HepG2 (cell line): ENCODE data around the gene METTL26. TPM values are rescaled to one million over a fixed set of nuclear protein-coding genes. Genes with fewer than 3 reads are reported as not detected.
A peak's percentile ranks its signal among the peaks of the same experiment; 100 is the strongest.

Experiments
- ERF ChIP-seq: IDR thresholded peaks from 2 replicates; pipeline ENCODE4 v1.6.1; 2018; ENCODE audit warnings: missing biosample characterization, missing genetic modification reagents
- KLF6 ChIP-seq: IDR thresholded peaks from 2 replicates; pipeline ENCODE4 v1.8.0; 2016; ENCODE audit warnings: missing biosample characterization, missing genetic modification reagents
- NR2F1 ChIP-seq, 2 experiments: fragments of 450-650 bp in 1 of 2; formaldehyde crosslinking in 1 of 2; IDR thresholded peaks; 2 replicates each; pipeline versions ENCODE4 v1.5.0 to v1.6.1; 2016 to 2020; ENCODE audit warnings: mild to moderate bottlenecking in 1 of 2, missing compliant biosample characterization in 1 of 2, missing genetic modification reagents in 1 of 2, moderate library complexity in 1 of 2
- REPIN1 ChIP-seq: sonication (generic); formaldehyde crosslinking; IDR thresholded peaks from 2 replicates; pipeline ENCODE4 v1.8.0; 2022; ENCODE audit warnings: missing genetic modification reagents, low read depth, mild to moderate bottlenecking, borderline replicate concordance
- SATB2 ChIP-seq: sonication (generic); formaldehyde crosslinking; IDR thresholded peaks from 2 replicates; pipeline ENCODE4 v1.5.0; 2020; ENCODE audit warnings: missing genetic modification reagents
- SP2 ChIP-seq: sonication (generic); formaldehyde crosslinking; IDR thresholded peaks from 2 replicates; pipeline ENCODE4 v1.5.1; 2020; ENCODE audit warnings: mild to moderate bottlenecking, missing genetic modification reagents
- ZNF331 ChIP-seq: sonication (generic); formaldehyde crosslinking; IDR thresholded peaks from 2 replicates; pipeline ENCODE4 v1.4.0; 2020; ENCODE audit warnings: missing genetic modification reagents
- ZNF550 ChIP-seq: sonication (generic); formaldehyde crosslinking; IDR thresholded peaks from 2 replicates; pipeline ENCODE4 v1.4.0; 2020; ENCODE audit warnings: mild to moderate bottlenecking, missing genetic modification reagents, borderline replicate concordance
- ZNF674 ChIP-seq: sonication (generic); formaldehyde crosslinking; IDR thresholded peaks from 2 replicates; pipeline ENCODE4 v1.5.0; 2020; ENCODE audit warnings: low read depth, mild to moderate bottlenecking, missing genetic modification reagents
- ZNF879 ChIP-seq: sonication (generic); formaldehyde crosslinking; IDR thresholded peaks from 2 replicates; pipeline ENCODE4 v1.8.1; 2023; ENCODE audit warnings: missing genetic modification reagents
- polyA plus RNA-seq, 8 experiments: library from polyadenylated mRNA; depleted of rRNA in 3 of 8; stranded (reverse) in 7 of 8; unstranded in 1 of 8; fragments of >200 nt; fragmentation: Illumina TruSeq in 4 of 8; extraction: Trizol in 4 of 8; gene quantifications; 2 replicates each; pipeline versions ENCODE4 v1.2.1 to v1.2.3, GENCODE V29; 2011 to 2016; ENCODE audit warnings: low read depth in 4 of 8, missing spikeins in 1 of 8, mixed read lengths in 1 of 8; ENCODE audit not compliant: insufficient read depth in 1 of 8
- total RNA-seq, 5 experiments: library from RNA; depleted of rRNA; stranded (reverse); fragments of >200 nt; fragmentation: Illumina TruSeq; extraction: Trizol; gene quantifications; 2 replicates each; pipeline ENCODE4 v1.2.3, GENCODE V29; 2016; ENCODE audit warnings: low read depth in 1 of 5
- TF ChIP-seq, protein P1 (sequence below): sonication (generic); formaldehyde crosslinking; IDR thresholded peaks from 2 replicates; pipeline ENCODE4 v1.4.0; 2020; ENCODE audit warnings: missing genetic modification reagents
- TF ChIP-seq, protein P2 (sequence below), 2 experiments: sonication (generic) in 1 of 2; formaldehyde crosslinking in 1 of 2; IDR thresholded peaks; 2 replicates each; pipeline versions ENCODE4 v1.4.0 to v1.6.1; 2018 to 2020; ENCODE audit warnings: missing genetic modification reagents in 2 of 2, borderline replicate concordance in 1 of 2, low read depth in 1 of 2, mild to moderate bottlenecking in 1 of 2, missing biosample characterization in 1 of 2
- TF ChIP-seq, protein P3 (sequence below): sonication (generic); formaldehyde crosslinking; conservative IDR thresholded peaks from 2 replicates; pipeline ENCODE4 v1.4.0; 2020; ENCODE audit warnings: missing genetic modification reagents
- TF ChIP-seq, protein P4 (sequence below): sonication (generic); formaldehyde crosslinking; IDR thresholded peaks from 2 replicates; pipeline ENCODE4 v1.4.0; 2020; ENCODE audit warnings: mild to moderate bottlenecking, missing genetic modification reagents
- TF ChIP-seq, protein P5 (sequence below): sonication (generic); formaldehyde crosslinking; IDR thresholded peaks from 2 replicates; pipeline ENCODE4 v1.4.0; 2020; ENCODE audit warnings: missing genetic modification reagents, borderline replicate concordance

The METTL26 gene
- total and polyA plus RNA-seq, 2 of the 13 experiments (the other 11 are each of a cell fraction or from before 2014, with no cell fraction given) = 65.5 to 70.1 TPM

DNA sequence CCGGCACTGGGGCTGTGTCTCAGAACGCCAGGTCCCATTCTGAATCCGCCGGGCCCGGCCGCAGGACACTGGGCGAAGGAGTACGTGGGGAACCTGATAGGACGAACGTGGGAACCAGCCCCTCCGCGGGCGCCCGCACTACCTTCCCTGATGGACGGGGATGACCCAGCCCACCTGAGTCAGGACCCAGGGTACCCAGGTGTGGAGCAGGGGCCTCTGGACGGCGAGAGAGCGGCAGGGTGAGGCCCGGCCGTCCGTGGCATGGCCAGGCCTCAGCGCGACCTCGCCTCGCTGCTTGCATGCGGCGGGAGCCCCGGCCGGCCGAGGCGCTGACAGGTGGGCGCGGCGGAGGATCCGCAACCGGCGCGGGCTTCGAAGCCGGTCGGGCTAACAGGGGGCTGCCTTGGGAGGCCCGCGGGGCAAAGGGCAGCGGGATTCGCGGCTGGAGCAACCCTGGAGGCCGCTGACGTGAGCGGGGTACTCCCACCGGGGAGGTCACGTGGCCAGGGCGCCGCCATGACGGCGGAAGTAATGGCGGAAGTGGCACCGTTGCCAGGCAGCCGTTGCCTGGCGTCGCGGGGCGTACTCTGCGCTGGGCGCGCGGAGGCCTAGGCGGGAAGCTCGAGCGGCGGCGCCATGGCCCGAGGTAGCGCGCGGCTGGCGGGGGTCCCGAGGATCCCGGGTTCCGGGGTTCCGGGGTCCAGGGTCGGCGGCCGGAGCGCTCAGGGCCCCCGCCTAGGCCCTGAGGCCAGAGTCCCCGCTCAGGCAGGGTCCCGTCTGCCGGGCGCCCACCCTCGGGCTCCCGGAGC is 12.9 kb upstream of the METTL26 start, which contains the start of gene WDR90 (continued):
- TF ChIP-seq, protein P1, sequence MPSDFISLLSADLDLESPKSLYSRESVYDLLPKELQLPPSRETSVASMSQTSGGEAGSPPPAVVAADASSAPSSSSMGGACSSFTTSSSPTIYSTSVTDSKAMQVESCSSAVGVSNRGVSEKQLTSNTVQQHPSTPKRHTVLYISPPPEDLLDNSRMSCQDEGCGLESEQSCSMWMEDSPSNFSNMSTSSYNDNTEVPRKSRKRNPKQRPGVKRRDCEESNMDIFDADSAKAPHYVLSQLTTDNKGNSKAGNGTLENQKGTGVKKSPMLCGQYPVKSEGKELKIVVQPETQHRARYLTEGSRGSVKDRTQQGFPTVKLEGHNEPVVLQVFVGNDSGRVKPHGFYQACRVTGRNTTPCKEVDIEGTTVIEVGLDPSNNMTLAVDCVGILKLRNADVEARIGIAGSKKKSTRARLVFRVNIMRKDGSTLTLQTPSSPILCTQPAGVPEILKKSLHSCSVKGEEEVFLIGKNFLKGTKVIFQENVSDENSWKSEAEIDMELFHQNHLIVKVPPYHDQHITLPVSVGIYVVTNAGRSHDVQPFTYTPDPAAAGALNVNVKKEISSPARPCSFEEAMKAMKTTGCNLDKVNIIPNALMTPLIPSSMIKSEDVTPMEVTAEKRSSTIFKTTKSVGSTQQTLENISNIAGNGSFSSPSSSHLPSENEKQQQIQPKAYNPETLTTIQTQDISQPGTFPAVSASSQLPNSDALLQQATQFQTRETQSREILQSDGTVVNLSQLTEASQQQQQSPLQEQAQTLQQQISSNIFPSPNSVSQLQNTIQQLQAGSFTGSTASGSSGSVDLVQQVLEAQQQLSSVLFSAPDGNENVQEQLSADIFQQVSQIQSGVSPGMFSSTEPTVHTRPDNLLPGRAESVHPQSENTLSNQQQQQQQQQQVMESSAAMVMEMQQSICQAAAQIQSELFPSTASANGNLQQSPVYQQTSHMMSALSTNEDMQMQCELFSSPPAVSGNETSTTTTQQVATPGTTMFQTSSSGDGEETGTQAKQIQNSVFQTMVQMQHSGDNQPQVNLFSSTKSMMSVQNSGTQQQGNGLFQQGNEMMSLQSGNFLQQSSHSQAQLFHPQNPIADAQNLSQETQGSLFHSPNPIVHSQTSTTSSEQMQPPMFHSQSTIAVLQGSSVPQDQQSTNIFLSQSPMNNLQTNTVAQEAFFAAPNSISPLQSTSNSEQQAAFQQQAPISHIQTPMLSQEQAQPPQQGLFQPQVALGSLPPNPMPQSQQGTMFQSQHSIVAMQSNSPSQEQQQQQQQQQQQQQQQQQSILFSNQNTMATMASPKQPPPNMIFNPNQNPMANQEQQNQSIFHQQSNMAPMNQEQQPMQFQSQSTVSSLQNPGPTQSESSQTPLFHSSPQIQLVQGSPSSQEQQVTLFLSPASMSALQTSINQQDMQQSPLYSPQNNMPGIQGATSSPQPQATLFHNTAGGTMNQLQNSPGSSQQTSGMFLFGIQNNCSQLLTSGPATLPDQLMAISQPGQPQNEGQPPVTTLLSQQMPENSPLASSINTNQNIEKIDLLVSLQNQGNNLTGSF (CRISPR knock-in tag) = peak; percentile 74
- TF ChIP-seq SP2 (CRISPR knock-in tag) (peak; percentile 61), ERF (CRISPR knock-in tag) (peak; percentile 76), SATB2 (CRISPR knock-in tag) (no peak), ZNF674 (CRISPR knock-in tag) (no peak), NR2F1 (CRISPR knock-in tag; IDR thresholded peaks at IDR 0.05) (peak; percentile 67 to 84; a peak in 3 of 4 replicates), ZNF550 (CRISPR knock-in tag) (peak; percentile 74; the same call in 1 of the 2 replicates), KLF6 (CRISPR knock-in tag) (peak; percentile 36; the same call in 1 of the 2 replicates), ZNF879 (CRISPR knock-in tag) (no peak), ZNF331 (CRISPR knock-in tag) (peak; percentile 60; the same call in 1 of the 2 replicates), REPIN1 (CRISPR knock-in tag) (peak; percentile 93)
- TF ChIP-seq, protein P2, sequence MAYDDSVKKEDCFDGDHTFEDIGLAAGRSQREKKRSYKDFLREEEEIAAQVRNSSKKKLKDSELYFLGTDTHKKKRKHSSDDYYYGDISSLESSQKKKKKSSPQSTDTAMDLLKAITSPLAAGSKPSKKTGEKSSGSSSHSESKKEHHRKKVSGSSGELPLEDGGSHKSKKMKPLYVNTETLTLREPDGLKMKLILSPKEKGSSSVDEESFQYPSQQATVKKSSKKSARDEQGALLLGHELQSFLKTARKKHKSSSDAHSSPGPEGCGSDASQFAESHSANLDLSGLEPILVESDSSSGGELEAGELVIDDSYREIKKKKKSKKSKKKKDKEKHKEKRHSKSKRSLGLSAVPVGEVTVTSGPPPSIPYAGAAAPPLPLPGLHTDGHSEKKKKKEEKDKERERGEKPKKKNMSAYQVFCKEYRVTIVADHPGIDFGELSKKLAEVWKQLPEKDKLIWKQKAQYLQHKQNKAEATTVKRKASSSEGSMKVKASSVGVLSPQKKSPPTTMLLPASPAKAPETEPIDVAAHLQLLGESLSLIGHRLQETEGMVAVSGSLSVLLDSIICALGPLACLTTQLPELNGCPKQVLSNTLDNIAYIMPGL (CRISPR knock-in tag; IDR thresholded peaks at IDR 0.05; ENCODE audit: borderline replicate concordance in 1 of 2, low read depth in 1 of 2) = peak; percentile 62 to 88
- TF ChIP-seq, protein P3, sequence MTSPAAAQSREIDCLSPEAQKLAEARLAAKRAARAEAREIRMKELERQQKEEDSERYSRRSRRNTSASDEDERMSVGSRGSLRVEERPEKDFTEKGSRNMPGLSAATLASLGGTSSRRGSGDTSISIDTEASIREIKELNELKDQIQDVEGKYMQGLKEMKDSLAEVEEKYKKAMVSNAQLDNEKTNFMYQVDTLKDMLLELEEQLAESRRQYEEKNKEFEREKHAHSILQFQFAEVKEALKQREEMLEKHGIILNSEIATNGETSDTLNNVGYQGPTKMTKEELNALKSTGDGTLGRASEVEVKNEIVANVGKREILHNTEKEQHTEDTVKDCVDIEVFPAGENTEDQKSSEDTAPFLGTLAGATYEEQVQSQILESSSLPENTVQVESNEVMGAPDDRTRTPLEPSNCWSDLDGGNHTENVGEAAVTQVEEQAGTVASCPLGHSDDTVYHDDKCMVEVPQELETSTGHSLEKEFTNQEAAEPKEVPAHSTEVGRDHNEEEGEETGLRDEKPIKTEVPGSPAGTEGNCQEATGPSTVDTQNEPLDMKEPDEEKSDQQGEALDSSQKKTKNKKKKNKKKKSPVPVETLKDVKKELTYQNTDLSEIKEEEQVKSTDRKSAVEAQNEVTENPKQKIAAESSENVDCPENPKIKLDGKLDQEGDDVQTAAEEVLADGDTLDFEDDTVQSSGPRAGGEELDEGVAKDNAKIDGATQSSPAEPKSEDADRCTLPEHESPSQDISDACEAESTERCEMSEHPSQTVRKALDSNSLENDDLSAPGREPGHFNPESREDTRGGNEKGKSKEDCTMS (CRISPR knock-in tag) = no peak
- TF ChIP-seq, protein P4, sequence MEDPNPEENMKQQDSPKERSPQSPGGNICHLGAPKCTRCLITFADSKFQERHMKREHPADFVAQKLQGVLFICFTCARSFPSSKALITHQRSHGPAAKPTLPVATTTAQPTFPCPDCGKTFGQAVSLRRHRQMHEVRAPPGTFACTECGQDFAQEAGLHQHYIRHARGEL (CRISPR knock-in tag) = no peak
- TF ChIP-seq, protein P5, sequence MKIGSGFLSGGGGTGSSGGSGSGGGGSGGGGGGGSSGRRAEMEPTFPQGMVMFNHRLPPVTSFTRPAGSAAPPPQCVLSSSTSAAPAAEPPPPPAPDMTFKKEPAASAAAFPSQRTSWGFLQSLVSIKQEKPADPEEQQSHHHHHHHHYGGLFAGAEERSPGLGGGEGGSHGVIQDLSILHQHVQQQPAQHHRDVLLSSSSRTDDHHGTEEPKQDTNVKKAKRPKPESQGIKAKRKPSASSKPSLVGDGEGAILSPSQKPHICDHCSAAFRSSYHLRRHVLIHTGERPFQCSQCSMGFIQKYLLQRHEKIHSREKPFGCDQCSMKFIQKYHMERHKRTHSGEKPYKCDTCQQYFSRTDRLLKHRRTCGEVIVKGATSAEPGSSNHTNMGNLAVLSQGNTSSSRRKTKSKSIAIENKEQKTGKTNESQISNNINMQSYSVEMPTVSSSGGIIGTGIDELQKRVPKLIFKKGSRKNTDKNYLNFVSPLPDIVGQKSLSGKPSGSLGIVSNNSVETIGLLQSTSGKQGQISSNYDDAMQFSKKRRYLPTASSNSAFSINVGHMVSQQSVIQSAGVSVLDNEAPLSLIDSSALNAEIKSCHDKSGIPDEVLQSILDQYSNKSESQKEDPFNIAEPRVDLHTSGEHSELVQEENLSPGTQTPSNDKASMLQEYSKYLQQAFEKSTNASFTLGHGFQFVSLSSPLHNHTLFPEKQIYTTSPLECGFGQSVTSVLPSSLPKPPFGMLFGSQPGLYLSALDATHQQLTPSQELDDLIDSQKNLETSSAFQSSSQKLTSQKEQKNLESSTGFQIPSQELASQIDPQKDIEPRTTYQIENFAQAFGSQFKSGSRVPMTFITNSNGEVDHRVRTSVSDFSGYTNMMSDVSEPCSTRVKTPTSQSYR (CRISPR knock-in tag) = peak; percentile 48
